CD4-positive, alpha-beta T cell treated with Interleukin-1 beta for 1 hour (primary cell): ENCODE results near the gene VKORC1.
A peak's percentile ranks its signal among the peaks of the same experiment; 100 is the strongest.

ENCODE experiments used
- DNase-seq, 2 donors: peaks; one replicate each; pipeline ENCODE4 v3.0.0-alpha.2; 2020 to 2022

The VKORC1 gene

DNA sequence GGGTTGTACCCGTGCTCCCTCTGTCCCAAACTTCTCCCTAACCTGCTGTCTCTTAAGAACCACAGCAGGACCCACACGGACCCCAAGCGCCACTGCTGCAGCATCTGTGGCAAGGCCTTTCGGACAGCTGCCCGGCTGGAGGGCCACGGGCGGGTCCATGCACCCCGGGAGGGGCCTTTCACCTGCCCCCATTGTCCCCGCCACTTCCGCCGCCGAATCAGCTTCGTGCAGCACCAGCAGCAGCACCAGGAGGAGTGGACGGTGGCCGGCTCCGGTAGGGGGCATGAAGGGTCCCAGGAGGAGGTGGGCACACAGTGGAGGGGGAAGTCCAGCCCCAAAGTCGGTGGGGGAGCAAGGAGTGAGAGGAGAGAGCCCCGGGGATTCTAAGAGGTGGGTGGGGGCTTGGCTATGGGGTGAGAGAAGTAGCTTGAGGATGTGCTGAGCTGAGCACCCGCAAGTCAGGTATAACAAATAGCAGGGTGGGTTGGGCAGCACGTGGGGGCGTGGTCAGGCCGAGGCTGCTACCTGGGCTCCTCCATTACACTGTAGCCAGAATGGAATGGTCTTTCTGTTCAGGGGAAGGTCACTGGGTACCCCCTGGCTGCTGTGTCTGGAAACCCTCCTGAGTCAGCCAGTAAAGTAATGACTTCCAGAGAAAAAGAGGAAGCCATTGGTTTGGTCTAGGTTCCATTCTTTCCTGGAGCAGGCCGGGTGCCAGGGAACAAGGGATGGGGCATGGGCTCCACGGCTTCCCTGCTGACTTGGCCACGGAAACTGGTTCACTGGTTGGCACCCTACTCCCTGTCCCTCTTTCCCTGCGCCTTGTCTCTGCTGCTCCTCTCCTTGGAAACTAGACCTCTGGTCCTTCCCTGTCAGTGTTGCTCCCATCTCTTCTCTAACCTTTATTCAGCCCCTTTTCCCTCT, 12.9 kb downstream of the VKORC1 start:
- DNase-seq: no peak

GRCh38 chr16:31080756-31081419, 13.7 kb downstream of the VKORC1 start:
- no peak for DNase-seq

- no peak for DNase-seq
These were observed 14.5 kb downstream of the VKORC1 start for GRCh38 chr16:31080035-31080629.

DNA sequence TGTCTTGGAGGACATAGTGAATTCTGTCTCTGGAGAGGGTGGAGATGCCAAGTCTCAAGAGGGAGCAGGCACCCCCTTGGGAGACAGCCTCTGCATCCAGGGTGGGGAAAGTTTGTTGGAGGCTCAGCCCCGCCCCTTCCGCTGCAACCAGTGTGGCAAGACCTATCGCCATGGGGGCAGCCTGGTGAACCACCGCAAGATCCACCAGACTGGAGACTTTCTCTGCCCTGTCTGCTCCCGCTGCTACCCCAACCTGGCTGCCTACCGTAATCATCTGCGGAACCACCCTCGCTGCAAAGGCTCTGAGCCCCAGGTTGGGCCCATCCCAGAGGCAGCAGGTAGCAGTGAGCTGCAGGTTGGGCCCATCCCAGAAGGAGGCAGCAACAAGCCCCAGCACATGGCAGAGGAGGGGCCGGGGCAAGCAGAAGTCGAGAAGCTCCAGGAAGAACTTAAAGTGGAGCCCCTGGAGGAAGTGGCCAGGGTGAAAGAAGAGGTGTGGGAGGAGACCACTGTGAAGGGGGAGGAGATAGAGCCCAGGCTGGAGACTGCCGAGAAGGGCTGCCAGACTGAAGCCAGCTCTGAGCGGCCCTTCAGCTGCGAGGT, 15.2 kb downstream of the VKORC1 start:
- no peak for DNase-seq

- no peak for DNase-seq
These were observed 15.8 kb downstream of the VKORC1 start for GRCh38 chr16:31078597-31079341.

GRCh38 chr16:31077592-31078396, 16.8 kb downstream of the VKORC1 start:
- no peak for DNase-seq

- no peak for DNase-seq
These were observed 17.6 kb downstream of the VKORC1 start for GRCh38 chr16:31077024-31077423.

DNA sequence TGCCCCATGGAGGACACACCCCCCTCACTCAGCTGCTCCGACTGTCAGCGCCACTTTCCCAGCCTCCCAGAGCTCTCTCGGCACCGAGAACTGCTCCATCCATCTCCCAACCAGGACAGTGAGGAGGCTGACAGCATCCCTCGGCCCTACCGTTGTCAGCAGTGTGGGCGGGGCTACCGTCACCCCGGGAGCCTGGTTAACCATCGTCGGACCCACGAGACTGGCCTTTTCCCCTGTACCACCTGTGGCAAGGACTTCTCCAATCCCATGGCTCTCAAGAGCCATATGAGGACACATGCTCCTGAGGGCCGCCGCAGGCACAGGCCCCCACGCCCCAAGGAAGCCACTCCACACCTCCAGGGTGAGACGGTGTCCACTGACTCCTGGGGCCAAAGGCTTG, 18.3 kb downstream of the VKORC1 start:
- no peak for DNase-seq

DNA sequence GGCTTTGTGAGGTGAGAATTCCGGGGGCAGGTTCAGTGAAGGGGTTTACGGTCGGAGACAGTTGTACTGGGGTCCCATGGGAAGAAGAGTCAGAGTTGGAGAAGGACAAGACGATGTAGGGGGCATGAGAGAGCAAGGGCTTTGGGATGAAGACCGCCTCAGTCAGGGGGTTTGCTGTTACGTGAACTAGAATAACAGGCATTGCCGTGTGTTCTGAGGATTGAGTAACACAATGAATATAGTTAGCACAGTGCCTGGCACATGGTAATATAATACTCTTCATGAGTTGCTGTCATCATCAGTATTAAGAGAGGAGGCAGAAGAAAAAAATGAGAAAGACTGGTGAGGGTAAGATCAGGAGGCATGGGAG, 19.8 kb downstream of the VKORC1 start:
- no peak for DNase-seq

DNA sequence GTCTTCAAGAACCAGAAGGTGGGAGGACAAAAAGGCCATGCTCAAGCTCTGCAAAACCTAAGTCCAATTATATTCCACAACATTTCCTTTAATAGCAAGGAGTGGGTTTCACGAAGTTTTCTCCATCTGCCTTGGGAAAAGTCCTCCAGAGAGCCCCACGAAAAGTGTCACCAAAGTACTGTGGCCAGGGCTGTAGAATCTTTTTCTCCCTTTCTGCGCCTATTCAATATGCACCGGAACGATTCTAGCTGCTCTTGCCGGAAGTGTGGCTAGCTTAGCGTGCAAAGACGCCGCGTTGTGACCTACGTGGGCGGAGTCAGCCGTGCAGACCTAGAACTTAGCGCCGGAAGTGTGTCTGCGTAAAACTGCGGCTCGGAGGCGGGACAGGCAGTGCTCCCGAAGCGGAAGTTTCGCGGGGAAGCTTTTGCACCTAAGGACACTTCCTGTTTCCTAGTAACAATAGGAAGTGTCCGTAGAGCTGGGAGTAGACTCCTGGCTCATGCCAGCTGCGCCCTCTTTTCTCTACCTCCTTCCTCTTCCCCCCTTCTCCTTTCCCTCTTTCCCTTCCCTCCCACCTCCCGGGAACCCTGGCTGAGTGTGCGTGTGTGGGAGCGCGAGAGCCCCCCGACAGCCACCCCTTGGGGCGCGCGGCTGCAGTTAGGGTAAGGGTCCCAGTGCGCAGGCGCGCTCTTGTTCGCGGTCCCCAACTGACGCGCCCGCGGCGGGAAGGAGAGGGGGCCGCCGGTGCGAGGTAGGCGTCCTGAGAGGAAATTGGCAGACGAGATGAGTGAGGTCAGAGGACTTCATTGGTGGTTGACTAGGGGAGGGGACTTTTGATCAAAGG, 20.4 kb downstream of the VKORC1 start, which contains the start of the genes ZNF646 and ZNF668:
Gene ZNF646 (plus strand): TSS at position 453 of the 844 bp plus-strand sequence. CDS start 1,903 bp downstream, outside the sequence.
Gene ZNF668 (minus strand): TSS at position 271 of the 844 bp plus-strand sequence. CDS start 9,781 bp downstream, outside the sequence.
- DNase-seq: peak; percentile 98

DNA sequence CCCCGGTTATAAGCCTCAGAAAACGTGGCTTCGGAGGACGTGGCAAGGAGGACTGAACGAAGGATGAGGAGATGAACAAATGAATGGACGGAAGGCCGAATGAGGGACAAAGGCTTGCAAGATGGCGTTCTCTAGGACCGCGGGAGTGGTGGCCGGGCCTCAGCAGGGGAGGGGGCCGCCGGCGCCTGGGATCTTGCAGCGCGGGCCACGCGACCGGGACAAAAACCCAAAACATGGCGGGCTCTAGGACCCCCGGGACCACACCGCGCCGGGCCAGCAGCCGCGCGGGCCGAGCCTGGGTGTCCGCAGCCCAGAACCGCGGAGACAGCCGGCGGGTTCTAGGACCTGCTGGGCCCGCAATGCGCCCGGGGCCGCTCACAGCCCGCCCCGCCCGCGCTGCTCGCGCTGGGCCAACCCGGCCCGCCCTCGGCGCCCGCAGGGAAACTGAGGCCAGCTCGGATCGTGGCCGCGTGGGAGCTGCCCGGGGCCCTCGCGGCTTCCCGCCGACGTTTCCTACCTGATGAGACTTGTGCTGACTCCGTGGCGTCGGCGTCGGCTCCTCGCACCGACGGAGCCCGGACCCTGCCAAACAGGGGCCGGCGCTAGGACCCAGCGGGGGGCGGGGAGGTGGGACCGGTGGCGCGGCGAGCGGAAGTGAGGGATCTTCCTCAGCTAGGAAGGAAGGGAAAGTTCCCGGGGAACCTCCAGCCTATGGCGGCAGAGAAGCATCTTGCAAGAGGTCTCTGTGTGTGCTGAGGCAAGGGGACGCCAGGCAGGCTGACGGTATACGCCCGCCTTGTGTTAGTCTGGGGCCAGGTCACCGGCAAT, 21.2 kb downstream of the VKORC1 start:
- DNase-seq: peak; percentile 81 to 86

- DNase-seq: peak in 1 of 2 donors; percentile 35
These were observed 22.0 kb downstream of the VKORC1 start for GRCh38 chr16:31072540-31073141.

DNA sequence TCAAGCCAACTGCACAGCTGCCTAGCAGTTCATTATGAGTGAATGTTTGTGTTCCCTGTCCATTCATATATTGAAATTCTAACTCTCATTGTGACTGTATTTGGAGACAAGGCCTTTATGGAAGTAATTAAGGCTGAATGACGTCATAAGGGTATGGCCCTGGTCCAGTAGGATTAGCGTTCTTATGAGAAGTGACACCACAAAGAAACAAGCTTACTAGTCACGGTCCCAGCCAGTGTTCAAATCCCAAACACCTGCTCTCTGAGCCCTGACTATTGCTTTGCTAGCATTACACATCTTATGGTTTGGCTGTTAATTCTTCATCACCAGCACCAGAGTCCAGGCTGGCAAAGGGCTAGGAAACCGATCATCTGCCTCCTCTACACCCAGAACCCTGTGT, 22.7 kb downstream of the VKORC1 start:
- DNase-seq: no peak

GRCh38 chr16:31067342-31067741, 27.3 kb downstream of the VKORC1 start:
- no peak for DNase-seq

GRCh38 chr16:31064882-31065461, 29.6 kb downstream of the VKORC1 start:
- DNase-seq: no peak

DNA sequence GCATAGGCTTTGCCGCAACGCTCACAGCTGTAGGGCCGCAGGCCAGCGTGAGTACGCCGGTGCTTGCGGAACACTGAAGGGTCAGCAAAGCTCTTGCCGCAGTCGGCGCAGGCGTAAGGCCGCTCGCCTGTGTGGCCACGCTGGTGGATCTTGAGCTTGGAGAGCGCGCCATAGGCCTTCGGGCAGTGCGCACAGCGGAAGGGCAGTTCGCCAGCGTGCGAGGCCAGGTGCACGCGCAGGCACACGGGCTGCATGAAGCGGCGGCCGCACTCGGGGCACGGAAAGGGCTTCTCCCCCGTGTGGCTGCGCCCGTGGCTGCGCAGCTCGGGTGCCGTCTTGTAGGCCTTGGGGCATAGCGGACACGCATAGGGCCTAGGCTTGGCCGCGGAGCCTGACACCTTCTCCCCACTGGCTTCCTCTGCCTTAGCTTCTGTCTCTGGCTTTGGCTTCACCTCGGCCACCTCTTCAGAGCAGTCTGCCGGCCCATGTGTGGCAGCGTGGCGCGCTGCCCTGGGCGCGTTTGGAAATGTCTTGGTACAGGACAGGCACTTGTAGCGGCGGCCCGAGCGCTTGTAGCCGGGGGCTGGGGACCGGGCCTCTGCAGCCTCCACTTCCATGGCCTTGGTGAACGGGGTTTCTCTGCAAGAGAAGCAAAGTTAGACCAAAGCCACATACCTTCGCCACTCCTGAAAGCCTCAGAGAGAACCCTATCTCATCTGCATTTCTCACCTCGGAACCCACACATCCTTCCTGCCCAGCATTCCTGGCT, 30.6 kb downstream of the VKORC1 start:
- peak; percentile 23 to 33 for DNase-seq

- DNase-seq: peak in 1 of 2 donors; percentile 10
These were observed 31.1 kb downstream of the VKORC1 start for GRCh38 chr16:31063495-31063842.
